Nephron (organoid): ENCODE data around the gene SCYGR2.
A peak's percentile ranks its signal among the peaks of the same experiment; 100 is the strongest.

ENCODE experiments used
- H3K27ac Mint-ChIP-seq, 3 experiments: 2 replicates each; pipeline ENCODE4 v1.8.0; 2020; ENCODE audit warnings: mixed read lengths in 3 of 3, mild to moderate bottlenecking in 2 of 3, moderate library complexity in 1 of 3
- H3K27me3 Mint-ChIP-seq: 2 replicates; pipeline ENCODE4 v1.8.0; 2021; ENCODE audit warnings: low read depth, mild to moderate bottlenecking, moderate library complexity, mixed read lengths
- H3K36me3 Mint-ChIP-seq: 2 replicates; pipeline ENCODE4 v1.8.0; 2020; ENCODE audit warnings: low read depth, mixed read lengths
- H3K4me1 Mint-ChIP-seq: 2 replicates; pipeline ENCODE4 v1.8.0; 2020; ENCODE audit warnings: mixed read lengths
- H3K4me3 Mint-ChIP-seq, 3 experiments: 2 replicates each; pipeline ENCODE4 v1.8.0; 2020; ENCODE audit warnings: mild to moderate bottlenecking in 3 of 3, mixed read lengths in 3 of 3, moderate library complexity in 2 of 3
- H3K9me3 Mint-ChIP-seq: 2 replicates; pipeline ENCODE4 v1.8.0; 2020; ENCODE audit warnings: mixed read lengths
- CTCF ChIP-seq, 3 experiments: fragments of 200-600 bp; sonication (generic); IDR thresholded peaks; one replicate each; pipeline ENCODE4 v1.5.0; 2021; ENCODE audit warnings: antibody characterized with exemption in 3 of 3; ENCODE audit not compliant: unreplicated experiment in 3 of 3

SCYGR2 gene

GRCh38 chr2:227582369-227582768 lies 16.3 kb upstream of the SCYGR2 start:
- no peak for TF ChIP-seq CTCF (IDR thresholded peaks at IDR 0.05; ENCODE audit: unreplicated experiment in 3 of 3)
- Mint-ChIP-seq H3K9me3 (peaks cover 12% of the 10 kb centered on the region), H3K4me3 (no peak overlapping the region), H3K4me1 (no peaks in the 10 kb centered on the region), H3K36me3 (no peaks in the 10 kb centered on the region), H3K27me3 (peaks cover 6% of the 10 kb centered on the region), H3K27ac (no peak overlapping the region)

GRCh38 chr2:227592694-227593387 lies 5.9 kb upstream of the SCYGR2 start:
- no peak for TF ChIP-seq CTCF (IDR thresholded peaks at IDR 0.05; ENCODE audit: unreplicated experiment in 3 of 3)
- Mint-ChIP-seq H3K27me3 (no peaks in the 10 kb centered on the region), H3K27ac (no peak overlapping the region), H3K9me3 (peaks cover 8% of the 10 kb centered on the region), H3K4me3 (no peak overlapping the region), H3K4me1 (no peaks in the 10 kb centered on the region), H3K36me3 (no peaks in the 10 kb centered on the region)

- H3K36me3 Mint-ChIP-seq = no peaks in the 10 kb centered on the region
- peaks cover 7% of the 10 kb centered on the region for H3K4me1 Mint-ChIP-seq
- H3K27me3 Mint-ChIP-seq = no peaks in the 10 kb centered on the region
- H3K9me3 Mint-ChIP-seq = no peaks in the 10 kb centered on the region
- H3K4me3 Mint-ChIP-seq = no peak overlapping the region
- H3K27ac Mint-ChIP-seq = no peak overlapping the region
- no peak for TF ChIP-seq CTCF (IDR thresholded peaks at IDR 0.05; ENCODE audit: unreplicated experiment in 3 of 3)
Measured at GRCh38 chr2:227595797-227596196, 2.9 kb upstream of the SCYGR2 start.

GRCh38 chr2:227597036-227597435 lies 1.7 kb upstream of the SCYGR2 start:
- H3K9me3 Mint-ChIP-seq = no peaks in the 10 kb centered on the region
- peaks cover 7% of the 10 kb centered on the region for H3K4me1 Mint-ChIP-seq

GRCh38 chr2:227597998-227598397 lies 695 bp upstream of the SCYGR2 start:
- Mint-ChIP-seq H3K36me3 (no peaks in the 10 kb centered on the region), H3K4me1 (peaks cover 7% of the 10 kb centered on the region), H3K27me3 (peaks cover 4% of the 10 kb centered on the region), H3K4me3 (no peak overlapping the region), H3K9me3 (no peaks in the 10 kb centered on the region), H3K27ac (peak overlapping the region in 1 of 3 experiments; percentile 13)
- TF ChIP-seq CTCF (IDR thresholded peaks at IDR 0.05; ENCODE audit: unreplicated experiment in 3 of 3) = no peak

More at GRCh38 chr2:227597036-227597435, 1.7 kb upstream of the SCYGR2 start:
- H3K4me3 Mint-ChIP-seq = no peak overlapping the region
- peak overlapping the region in 1 of 3 experiments; percentile 27 for H3K27ac Mint-ChIP-seq
- H3K27me3 Mint-ChIP-seq = peaks cover 2% of the 10 kb centered on the region
- no peak for TF ChIP-seq CTCF (IDR thresholded peaks at IDR 0.05; ENCODE audit: unreplicated experiment in 3 of 3)
- no peaks in the 10 kb centered on the region for H3K36me3 Mint-ChIP-seq

GRCh38 chr2:227602358-227602757 lies 3.7 kb downstream of the SCYGR2 start:
- H3K27ac Mint-ChIP-seq = no peak overlapping the region
- H3K27me3 Mint-ChIP-seq = peaks cover 8% of the 10 kb centered on the region
- peaks cover 7% of the 10 kb centered on the region for H3K4me1 Mint-ChIP-seq
- H3K4me3 Mint-ChIP-seq = no peak overlapping the region
- no peak for TF ChIP-seq CTCF (IDR thresholded peaks at IDR 0.05; ENCODE audit: unreplicated experiment in 3 of 3)
- H3K9me3 Mint-ChIP-seq = no peaks in the 10 kb centered on the region
- H3K36me3 Mint-ChIP-seq = no peaks in the 10 kb centered on the region
